Right renal pelvis (tissue), 4 donors: ENCODE data around the gene ZBTB24. TPM values are rescaled to one million over a fixed set of nuclear protein-coding genes. Genes with fewer than 3 reads are reported as not detected.
A peak's percentile ranks its signal among the peaks of the same experiment; 100 is the strongest.

Experiments used
- DNase-seq, 4 donors: peaks; one replicate each; pipeline ENCODE4 v3.0.0-alpha.2; 2013; ENCODE audit warnings: low read depth in 4 of 4, low spot score in 3 of 4, missing footprints in 1 of 4
- polyA plus RNA-seq, 4 donors: library from polyadenylated mRNA; unstranded; fragments of 120-200 nt; gene quantifications; one replicate each; pipeline ENCODE4 v1.2.1, GENCODE V29; 2013; ENCODE audit not compliant: insufficient read length in 4 of 4

The ZBTB24 gene
- polyA plus RNA-seq, 4 donors: 14.6 to 17.9 (median 15.6) TPM

DNA sequence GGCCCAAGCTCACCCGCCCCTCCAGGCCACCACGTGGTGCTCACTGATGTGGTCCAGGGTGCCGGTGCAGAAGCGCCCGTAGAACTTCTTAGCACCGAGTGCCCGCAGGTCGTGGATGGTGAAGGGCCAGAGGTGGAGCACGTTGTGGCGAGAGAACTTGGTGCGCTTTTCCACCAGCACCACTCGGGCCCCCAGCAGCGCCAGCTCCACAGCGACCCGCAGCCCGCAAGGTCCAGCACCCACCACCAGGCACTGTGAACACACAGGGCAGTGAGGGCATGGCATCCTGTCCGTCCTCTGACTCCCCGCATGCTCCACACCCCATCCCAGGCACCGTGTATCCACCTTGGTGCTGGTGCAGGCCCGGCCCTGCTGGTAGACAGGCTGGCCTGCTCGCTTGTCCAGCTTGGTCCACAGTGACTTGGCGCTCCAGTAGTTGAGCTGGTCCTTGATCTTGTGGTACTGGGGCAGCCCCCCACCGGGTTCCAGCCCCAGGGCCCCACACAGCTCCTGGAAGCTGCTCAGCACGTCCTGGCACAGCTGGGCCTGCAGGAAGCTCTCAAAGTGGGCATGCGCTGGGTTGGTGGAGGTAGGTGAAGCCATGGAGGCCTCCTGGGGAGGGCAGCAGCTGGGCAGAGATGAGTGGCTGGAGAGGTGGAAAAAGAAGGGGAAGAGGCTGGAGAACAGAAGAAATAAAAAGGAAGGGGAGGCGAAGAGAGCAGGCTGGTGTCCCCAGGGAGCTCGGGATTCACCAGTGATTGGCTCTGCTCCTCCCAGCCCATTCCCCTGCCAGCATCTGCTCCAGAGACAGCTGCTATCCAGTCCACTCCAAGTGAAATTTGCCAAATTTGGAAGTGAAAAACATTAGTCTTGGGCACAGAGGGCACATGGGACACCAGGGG, 29.2 kb downstream of the ZBTB24 start:
- DNase-seq: no peak

DNA sequence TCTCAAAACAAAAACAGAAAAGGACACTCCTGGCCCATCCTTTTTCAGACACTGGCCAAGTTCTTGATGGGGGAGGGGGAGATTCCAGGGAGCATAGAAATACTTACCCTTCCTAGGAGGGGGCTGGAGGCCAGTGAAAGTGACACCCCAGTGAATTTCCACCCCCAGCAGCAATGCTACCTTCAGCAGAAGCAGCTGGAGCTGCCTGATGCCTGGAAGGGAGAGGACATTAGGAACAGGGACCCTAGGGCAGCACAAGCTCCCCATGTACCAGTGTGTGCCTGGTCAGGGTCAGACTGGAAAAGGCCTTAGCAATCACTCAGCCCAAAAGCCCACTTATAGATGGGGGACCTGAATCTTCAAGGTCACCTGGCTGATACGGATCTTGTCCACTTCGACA, 29.9 kb downstream of the ZBTB24 start:
- no peak for DNase-seq

DNA sequence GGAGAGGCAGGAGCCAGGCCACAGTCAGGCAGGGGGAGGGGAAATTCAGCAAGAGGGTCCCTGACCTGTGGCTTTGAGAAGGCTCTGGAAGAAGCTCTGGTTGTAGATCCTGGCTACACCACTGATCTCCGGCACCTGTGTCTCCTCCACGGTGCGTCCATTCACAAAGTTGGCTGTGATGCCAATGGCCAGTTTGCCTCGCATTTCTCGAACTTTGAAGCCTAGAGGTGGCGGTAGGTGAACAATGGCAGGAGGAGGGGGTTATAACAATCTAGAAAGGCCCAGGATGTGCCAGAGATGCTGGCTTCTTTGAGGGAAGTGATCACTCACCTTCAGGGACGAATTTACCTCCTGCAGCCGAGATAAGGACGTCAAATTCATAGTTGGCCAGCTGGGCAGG, 30.8 kb downstream of the ZBTB24 start:
- DNase-seq: no peak

DNA sequence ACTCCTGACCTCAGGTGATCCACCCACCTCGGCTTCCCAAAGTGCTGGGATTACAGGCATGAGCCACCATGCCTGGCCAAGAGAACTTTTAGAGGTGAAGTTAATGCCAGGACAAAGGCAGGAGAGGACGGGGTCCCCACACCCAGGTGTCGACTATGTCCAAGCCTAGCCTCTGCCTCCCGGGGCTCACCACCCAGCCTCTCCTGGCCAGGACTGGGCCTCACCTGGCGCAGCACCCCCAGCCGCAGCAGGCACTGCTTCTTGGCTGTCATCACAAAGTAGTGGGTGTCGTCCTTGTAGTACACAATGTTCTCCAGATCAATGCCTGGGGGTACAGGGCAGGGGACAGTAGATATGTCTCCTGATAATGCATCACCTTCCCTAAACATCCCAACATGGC, 31.6 kb downstream of the ZBTB24 start:
- DNase-seq: no peak

DNA sequence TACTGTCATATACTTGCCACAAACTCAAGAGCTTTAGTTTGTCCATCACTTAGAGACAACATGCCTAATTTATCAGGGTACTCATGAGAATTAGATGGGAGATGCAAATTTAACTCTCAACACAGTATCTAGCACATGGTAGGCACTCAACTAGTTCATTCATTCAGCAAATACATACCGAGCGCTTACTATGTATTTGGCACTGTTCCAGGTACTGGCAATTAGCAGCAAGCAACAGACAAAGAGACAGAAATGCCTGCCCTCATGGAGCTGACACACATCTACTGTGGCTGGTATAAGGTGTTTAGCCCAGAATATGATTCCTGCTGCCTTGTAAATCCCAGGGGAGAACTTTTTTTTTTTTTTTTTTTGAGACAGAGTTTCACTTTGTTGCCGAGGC, 32.2 kb downstream of the ZBTB24 start:
- no peak for DNase-seq

DNA sequence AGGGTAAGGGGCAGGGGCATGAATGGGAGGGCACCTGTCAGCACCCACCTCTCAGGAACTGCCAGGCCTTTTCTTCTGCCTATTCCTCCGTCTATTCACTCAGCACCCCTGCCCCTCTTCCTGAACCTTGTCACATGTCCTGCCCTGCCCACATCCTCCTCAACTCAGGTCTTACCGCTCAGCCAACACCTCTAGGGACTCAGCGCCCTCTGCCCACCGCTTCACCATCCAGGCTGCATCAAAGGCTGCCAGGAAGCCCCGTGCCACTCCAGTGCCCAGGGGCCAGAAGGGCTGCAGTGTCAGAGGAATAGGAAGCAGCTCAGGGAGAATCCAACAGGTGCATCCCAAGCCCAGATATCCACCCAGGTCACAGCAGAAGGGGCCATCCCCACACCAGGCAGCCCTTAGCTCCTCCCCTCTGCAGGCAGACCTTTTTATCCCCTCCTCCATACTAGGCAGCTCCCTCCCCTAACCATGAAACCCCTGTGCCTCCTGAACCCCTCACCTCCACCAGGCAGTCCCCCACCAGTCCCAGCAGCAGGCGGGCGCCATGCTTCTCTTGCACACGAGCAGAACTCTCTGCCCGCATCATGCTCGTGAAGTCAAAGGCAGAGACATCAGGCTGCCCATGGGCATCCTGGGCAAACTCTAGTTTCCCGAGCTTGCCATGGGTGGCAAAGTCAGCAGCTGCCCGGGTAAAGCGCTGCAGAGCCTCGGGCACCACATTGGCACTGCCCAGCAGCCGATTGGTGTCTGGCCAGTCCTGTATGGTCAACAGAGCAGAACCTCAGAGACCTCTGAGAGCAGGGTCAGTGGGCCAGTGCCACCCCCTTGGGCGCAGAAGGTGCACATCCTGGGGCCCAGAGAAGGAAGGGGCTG, 33.0 kb downstream of the ZBTB24 start:
- DNase-seq: no peak

DNA sequence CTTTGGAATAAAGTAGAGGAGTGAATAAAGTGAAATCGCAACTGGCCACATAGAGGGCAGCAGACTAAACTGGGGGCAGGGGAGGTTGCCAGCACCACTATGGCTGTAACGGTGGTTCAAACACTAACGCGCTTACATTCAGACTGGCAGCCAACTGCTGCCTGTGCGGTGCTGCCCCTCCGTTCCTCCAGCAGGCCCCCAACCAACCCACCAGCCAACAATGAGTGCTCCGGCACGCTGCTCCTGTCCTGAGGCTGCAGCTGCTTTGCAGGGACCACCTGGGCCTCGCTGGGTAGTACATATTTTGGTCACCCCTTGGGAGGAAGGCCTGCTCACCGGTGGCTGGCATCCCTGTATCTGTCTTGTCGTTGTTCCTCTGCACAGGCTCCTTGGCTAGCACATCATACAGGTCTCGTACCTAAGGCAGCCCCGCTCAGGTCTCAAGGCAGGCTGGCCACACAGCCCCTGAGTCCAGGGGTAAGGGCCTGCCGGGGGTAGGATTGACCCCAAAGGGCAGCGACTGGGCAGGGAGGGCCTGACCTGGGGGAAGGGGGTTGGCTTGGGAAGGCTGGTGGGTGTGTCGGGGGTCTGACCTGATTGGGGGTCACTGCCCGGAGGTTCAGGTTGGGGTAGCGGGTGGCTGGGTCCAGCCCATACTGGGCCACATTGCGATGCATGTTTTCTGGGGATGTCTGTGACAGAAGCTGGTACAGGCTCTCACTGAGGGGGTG, 33.8 kb downstream of the ZBTB24 start:
- DNase-seq: no peak

DNA sequence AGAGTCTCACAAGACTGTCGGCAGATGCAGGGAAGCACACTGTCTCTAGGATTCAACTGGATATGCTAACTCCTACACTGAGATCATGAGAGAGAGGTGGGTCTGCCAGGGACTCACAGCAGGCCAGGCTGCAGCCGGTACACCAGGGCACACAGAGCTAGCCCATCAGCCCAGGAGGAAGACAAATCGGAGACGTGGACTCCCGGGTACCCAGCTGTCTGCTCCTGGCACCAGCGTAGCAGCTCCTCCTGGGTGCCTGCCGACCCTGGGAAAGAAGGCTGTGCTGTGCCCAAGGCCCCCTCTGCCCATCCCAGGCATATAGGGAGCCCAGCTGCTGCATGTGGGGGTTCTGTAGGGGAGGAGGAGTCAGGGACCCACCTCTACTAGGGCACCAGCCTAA, 34.4 kb downstream of the ZBTB24 start:
- DNase-seq: no peak

DNA sequence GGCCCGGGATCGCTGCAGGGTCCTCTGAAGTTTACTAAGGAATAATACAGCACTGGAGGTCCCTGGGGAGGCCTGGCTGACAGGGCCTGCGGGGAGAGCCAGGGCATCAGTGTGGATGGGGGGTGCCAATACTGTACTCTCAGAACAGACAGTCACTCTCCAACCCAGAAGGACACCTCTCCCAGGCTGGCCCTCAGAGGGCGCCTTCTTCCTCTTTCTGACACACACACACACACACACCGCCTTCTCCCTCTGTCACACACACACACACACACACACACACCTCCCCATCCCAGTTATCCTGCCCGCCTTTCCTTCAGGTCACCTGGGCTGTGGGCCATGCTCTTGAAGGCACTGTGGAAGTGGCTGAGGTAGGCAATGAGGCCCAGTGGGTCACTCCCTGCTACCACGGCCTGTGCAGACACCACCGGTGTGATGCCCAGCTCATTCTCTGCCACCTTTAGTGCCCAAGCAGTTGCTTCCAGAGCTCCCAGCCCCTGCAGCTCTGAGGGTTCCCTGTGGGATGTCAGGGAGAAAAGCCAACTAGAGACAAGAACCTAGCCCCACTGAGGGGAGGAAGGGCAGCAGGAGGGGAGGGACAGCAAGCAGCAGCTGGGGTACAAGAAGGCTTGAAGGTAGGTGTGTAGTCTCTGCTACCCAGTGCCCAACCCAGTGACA, 35.0 kb downstream of the ZBTB24 start:
- DNase-seq: no peak

DNA sequence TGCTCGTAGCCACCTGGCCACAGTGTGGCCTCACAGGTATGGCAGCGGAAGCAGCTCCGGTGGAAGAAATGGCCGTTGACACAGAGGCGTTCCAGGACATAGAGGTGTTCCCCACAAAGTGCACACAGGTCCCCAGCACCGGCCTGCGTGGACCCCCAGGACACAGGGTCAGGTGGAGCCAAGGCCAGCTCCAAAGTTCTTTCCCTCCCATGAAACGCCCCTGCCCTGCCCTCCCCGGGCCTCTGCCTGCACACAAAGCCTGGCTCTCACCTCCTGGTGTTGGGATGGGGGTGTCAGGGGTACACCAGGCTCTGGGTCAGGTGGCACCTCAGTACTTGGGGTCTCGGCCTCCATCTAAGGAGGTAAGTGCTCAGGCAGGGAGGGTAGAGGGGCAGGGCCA, 35.9 kb downstream of the ZBTB24 start:
- no peak for DNase-seq

DNA sequence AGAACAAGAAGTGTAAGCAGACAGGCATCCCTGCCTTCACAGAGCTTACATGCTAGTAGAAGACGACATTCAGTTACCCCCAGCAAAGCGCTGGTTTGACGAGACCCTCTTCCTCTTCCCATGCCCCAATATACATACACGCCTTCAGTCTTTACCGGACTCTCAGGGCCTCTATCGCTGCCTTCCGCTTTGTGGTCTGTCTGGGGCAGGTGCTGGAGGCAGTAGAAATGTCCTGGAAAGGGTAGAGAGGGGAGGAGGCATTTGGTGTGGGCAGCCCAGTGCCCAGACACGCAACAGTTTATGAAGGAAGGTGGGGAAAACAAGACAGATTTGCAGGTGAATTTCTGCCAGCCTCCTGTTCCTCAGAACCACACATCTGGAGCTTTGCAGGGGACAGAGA, 36.5 kb downstream of the ZBTB24 start:
- DNase-seq: no peak

DNA sequence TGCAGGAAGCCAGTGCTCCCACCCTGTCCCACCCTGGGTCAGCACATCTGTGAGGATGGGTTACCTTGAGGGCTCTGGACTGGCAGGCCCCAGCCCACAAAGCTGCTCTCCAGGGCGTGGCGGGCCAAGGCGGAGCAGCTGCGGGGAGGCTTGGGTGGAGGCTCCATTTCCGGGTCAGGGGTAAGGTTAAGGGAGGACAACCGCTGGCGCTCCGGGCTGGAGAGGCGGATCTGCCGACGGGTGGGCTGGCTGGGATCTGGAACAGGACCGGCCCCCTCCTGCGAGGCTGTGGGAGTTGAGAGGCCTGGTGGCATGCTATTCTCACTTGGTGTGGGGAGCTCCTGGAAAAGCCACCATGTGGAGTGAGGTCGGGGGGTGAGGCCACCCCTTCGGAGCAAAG, 36.9 kb downstream of the ZBTB24 start:
- DNase-seq: no peak

DNA sequence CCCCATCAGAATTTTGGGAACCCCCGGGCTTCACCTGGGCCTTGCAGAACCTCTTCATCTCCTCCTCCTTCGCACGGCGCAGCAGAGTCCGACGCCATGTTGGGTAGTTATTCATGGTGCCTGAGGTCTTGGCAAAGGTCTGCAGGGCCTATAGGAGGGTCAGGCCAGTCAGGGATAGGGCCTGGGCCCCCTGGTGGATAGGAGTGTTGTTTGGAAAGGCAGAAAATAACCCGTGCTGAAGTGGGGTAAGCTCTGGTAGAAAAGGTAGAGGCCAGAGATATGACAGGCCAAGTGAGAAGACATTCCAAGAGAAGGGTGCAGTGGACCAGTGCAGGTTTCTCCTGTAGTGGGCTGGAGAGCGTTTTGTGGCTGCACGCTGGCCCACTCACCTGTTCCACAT, 37.6 kb downstream of the ZBTB24 start:
- DNase-seq: no peak

DNA sequence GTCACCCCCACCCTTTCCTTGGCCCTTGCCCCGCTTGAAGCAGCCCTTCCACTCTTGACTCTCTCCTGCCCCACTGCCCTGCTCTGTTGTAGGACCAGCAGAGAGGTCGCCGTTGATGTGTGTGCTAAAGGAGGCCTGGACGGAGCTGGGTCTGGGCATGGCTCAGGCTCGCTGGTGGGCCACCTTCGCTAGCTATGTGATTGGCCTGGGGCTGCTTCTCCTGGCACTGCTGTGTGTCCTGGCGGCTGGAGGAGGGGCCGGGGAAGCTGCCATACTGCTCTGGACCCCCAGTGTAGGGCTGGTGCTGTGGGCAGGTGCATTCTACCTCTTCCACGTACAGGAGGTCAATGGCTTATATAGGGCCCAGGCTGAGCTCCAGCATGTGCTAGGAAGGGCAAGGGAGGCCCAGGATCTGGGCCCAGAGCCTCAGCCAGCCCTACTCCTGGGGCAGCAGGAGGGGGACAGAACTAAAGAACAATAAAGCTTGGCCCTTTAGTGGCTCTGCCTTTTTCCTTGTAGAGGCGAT, 39.5 kb downstream of the ZBTB24 start:
- no peak for DNase-seq

DNA sequence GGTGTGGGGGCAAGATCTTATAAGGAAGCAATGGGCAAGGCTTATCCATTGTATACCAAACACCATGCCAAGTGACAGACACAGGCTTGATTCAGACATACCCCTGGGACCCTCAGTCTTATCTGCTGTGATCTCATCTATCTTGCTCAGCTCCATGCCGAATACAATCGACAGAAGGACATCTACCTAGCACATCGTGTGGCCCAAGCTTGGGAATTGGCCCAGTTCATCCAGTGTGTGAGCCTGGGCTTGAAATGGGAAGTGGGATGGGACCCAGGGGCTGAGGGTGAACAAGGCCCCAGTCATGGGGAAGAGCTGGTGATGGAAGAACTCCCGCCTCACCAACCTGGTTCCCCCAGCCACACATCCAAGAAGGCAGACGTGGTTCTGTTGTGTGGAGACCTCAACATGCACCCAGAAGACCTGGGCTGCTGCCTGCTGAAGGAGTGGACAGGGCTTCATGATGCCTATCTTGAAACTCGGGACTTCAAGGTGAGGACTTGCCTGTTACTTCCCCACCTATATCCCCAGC, 40.6 kb downstream of the ZBTB24 start:
- no peak for DNase-seq

DNA sequence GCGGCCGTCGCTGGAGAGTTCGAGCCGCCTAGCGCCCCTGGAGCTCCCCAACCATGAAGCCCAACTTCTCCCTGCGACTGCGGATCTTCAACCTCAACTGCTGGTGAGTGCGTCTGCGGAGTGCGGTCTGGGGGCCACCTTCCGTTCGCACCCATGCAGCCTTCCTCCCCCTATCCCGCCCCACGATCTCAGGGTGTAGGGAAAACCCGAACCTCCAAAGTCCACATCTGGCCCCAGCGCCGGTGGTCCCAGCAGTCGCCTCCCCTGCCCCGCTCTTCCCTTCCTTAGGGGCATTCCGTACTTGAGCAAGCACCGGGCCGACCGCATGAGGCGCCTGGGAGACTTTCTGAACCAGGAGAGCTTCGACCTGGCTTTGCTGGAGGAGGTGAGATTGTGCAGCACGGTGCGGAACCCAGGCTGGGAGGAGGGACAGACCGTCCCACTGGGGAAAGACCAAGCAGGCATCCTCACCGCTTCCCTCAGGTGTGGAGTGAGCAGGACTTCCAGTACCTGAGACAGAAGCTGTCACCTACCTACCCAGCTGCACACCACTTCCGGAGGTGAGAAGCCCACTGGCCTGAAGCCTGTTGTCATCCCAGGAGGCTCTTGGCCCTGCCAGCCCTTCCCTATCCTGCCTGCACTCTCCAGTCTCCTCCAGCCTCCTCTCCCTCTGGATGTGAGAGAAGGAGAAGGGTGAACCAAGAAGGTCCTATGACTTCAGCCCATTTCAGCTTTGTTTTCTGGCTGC, 41.8 kb downstream of the ZBTB24 start:
- DNase-seq: no peak

DNA sequence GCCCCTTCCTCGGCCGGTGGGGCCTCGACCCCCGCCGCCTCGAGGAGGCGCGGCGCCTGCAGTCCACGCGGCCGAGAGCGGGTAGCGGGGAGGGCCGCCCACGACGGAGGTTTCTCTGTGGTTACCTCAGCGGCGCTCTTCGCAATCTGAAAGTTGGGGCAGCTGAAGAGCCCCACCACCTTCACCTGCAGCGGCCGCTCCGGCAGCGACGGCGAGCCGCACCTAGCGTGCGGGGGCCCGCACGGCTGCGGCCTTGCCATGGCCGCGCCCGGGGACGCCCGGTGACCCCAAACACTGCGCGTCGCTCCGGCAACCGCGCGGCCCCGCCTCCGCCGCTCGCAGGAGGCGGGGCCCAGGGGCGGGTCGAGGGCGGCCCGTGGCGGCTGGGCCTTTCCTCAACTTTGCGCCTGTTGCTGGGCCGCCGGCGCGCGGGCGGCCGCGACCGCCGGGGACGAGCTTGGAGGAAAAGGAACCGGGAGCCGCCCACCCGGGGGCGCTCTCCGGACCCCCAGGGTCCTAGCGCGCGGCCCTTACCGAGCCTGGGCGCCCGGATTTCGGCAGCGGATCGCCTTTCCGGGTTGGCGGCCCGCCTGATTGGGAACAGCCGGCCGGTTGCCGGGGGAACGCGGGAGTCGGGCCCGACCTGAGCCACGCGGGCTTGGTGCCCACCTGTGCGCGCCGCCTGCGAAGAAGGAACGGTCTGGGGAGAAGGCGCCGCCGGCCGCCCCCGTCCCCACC, 42.5 kb downstream of the ZBTB24 start, which contains the start of the genes PPIL6 and SMPD2:
TSS of gene PPIL6 (minus strand) at position 298 of the 738 bp plus-strand sequence. CDS start at position 260, 38 bp downstream.
TSS of gene SMPD2 (plus strand) at position 394 of the 738 bp plus-strand sequence. CDS start 398 bp downstream, outside the sequence.
- DNase-seq: peak; percentile 84 to 93 (median 91)

DNA sequence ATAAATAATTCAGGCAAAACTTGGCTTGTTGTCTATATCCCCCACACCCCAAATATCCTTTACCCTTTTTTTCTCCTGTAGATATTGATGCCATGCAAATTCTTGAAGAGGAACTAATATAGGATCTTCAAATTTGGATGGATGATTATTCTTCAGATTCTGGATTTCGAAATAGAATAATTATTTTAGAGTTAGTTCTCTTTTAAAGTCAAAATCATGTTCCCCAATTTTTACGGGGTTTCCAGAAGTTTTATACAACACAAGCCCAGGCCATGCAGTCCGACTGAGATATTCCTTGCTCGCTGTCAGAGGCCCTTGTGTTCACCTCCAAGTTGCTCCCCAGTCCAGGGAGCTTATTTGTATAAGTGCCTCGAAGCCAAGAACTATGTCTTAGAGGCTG, 47.0 kb downstream of the ZBTB24 start:
- DNase-seq: no peak
